WTC11 (cell line): ENCODE data around the gene RYR1. TPM values are rescaled to one million over a fixed set of nuclear protein-coding genes. Genes with fewer than 3 reads are reported as not detected.

Experiments used
- ATAC-seq: fragments of 200-7000 bp; cut with Tn5 transposase; 2 replicates; pipeline ENCODE4 v1.10.0; 2021; ENCODE audit warnings: mild to moderate bottlenecking, moderate library complexity
- CTCF ChIA-PET: fragments of 300-600 bp; sonication (Branson Sonifier 250); formaldehyde crosslinking; loops from one replicate; lab custom pipeline; 2021; ENCODE audit warnings: antibody characterized with exemption; lab: Charles Lee
- POLR2A ChIA-PET: fragments of 350-600 bp; sonication (Branson Sonifier 250); formaldehyde crosslinking; loops from one replicate; lab custom pipeline; 2021; ENCODE audit warnings: antibody characterized with exemption; lab: Charles Lee
- DNase-seq: peaks from one replicate; pipeline ENCODE4 v3.0.0; 2021; ENCODE audit warnings: low spot score
- H3K27ac Mint-ChIP-seq: 2 replicates; pipeline ENCODE4 v1.8.0; 2021; ENCODE audit warnings: mixed read lengths
- H3K27me3 Mint-ChIP-seq: 2 replicates; pipeline ENCODE4 v1.8.0; 2021; ENCODE audit warnings: low read depth, mild to moderate bottlenecking, moderate library complexity, mixed read lengths
- H3K36me3 Mint-ChIP-seq: 2 replicates; pipeline ENCODE4 v1.8.0; 2021; ENCODE audit warnings: mixed read lengths
- H3K4me1 Mint-ChIP-seq: 2 replicates; pipeline ENCODE4 v1.8.0; 2022; ENCODE audit warnings: mixed read lengths
- H3K4me3 Mint-ChIP-seq: 2 replicates; pipeline ENCODE4 v1.8.0; 2021; ENCODE audit warnings: mild to moderate bottlenecking, moderate library complexity, mixed read lengths
- H3K9me3 Mint-ChIP-seq: 2 replicates; pipeline ENCODE4 v1.8.0; 2021; ENCODE audit warnings: mixed read lengths
- CREM ChIP-seq: sonication (generic); formaldehyde crosslinking; IDR thresholded peaks from 2 replicates; pipeline ENCODE4 v1.8.1; 2022; ENCODE audit warnings: mild to moderate bottlenecking, missing genetic modification reagents, moderate library complexity
- ELF4 ChIP-seq: sonication (generic); formaldehyde crosslinking; IDR thresholded peaks from 2 replicates; pipeline ENCODE4 v1.8.1; 2022; ENCODE audit warnings: low read depth, mild to moderate bottlenecking, moderate library complexity, missing genetic modification reagents
- ESRRA ChIP-seq: sonication (generic); formaldehyde crosslinking; IDR thresholded peaks from 2 replicates; pipeline ENCODE4 v1.8.1; 2022; ENCODE audit warnings: mild to moderate bottlenecking, missing genetic modification reagents, borderline replicate concordance
- GABPB1 ChIP-seq: sonication (generic); formaldehyde crosslinking; IDR thresholded peaks from 2 replicates; pipeline ENCODE4 v1.8.1; 2023; ENCODE audit warnings: mild to moderate bottlenecking, missing genetic modification reagents
- MXD4 ChIP-seq: fragments of 250-450 bp; sonication (Bioruptor Pico); IDR thresholded peaks from 2 replicates; pipeline ENCODE4 v1.8.0; 2021; ENCODE audit warnings: mild to moderate bottlenecking, moderate library complexity, borderline replicate concordance
- NR2C2 ChIP-seq: sonication (generic); formaldehyde crosslinking; IDR thresholded peaks from 2 replicates; pipeline ENCODE4 v1.8.0; 2022; ENCODE audit warnings: mild to moderate bottlenecking, missing genetic modification reagents
- PRDM15 ChIP-seq: sonication (generic); formaldehyde crosslinking; IDR thresholded peaks from 2 replicates; pipeline ENCODE4 v1.8.0; 2022; ENCODE audit warnings: missing genetic modification reagents
- PREB ChIP-seq: sonication (generic); formaldehyde crosslinking; IDR thresholded peaks from 2 replicates; pipeline ENCODE4 v1.8.1; 2022; ENCODE audit warnings: mild to moderate bottlenecking, missing genetic modification reagents, moderate library complexity, borderline replicate concordance
- PRRX2 ChIP-seq: fragments of 250-450 bp; sonication (Bioruptor Pico); IDR thresholded peaks from 2 replicates; pipeline ENCODE4 v1.8.0; 2021; ENCODE audit warnings: mild to moderate bottlenecking
- RELA ChIP-seq: sonication (generic); formaldehyde crosslinking; IDR thresholded peaks from 2 replicates; pipeline ENCODE4 v1.8.1; 2022; ENCODE audit warnings: missing genetic modification reagents, mild to moderate bottlenecking, borderline replicate concordance
- RORB ChIP-seq: fragments of 250-450 bp; sonication (Bioruptor Pico); IDR thresholded peaks from 2 replicates; pipeline ENCODE4 v1.9.0; 2021; ENCODE audit warnings: mild to moderate bottlenecking
- SMAD4 ChIP-seq: sonication (generic); formaldehyde crosslinking; IDR thresholded peaks from 2 replicates; pipeline ENCODE4 v1.8.0; 2022; ENCODE audit warnings: mild to moderate bottlenecking, missing genetic modification reagents
- STAT6 ChIP-seq: sonication (generic); formaldehyde crosslinking; conservative IDR thresholded peaks from 2 replicates; pipeline ENCODE4 v1.8.1; 2023; ENCODE audit warnings: mild to moderate bottlenecking, low read depth, missing genetic modification reagents, moderate library complexity
- ZBTB43 ChIP-seq: sonication (generic); formaldehyde crosslinking; IDR thresholded peaks from 2 replicates; pipeline ENCODE4 v1.8.1; 2023; ENCODE audit warnings: mild to moderate bottlenecking, missing genetic modification reagents
- ZSCAN18 ChIP-seq: fragments of 250-450 bp; sonication (Bioruptor Pico); IDR thresholded peaks from 2 replicates; pipeline ENCODE4 v2.1.2; 2022; ENCODE audit warnings: mild to moderate bottlenecking, moderate library complexity
- total RNA-seq: library from RNA; stranded (reverse); gene quantifications from 3 replicates; pipeline ENCODE4 v1.2.3, GENCODE V29; 2021
- TF ChIP-seq, protein P1 (sequence below): sonication (generic); formaldehyde crosslinking; IDR thresholded peaks from 2 replicates; pipeline ENCODE4 v1.8.0; 2022; ENCODE audit warnings: mild to moderate bottlenecking, missing genetic modification reagents
- TF ChIP-seq, protein P2 (sequence below): sonication (generic); formaldehyde crosslinking; conservative IDR thresholded peaks from 2 replicates; pipeline ENCODE4 v1.8.1; 2022; ENCODE audit warnings: mild to moderate bottlenecking, missing genetic modification reagents
- TF ChIP-seq, protein P3 (sequence below): fragments of 250-450 bp; sonication (Bioruptor Pico); conservative IDR thresholded peaks from 2 replicates; pipeline ENCODE4 v1.9.0; 2021; ENCODE audit warnings: mild to moderate bottlenecking

Gene RYR1
- total RNA-seq, 1 experiment from 2014 or later = 24.2 TPM

GRCh38 chr19:38499532-38499931 lies 66.0 kb downstream of the RYR1 start:
- TF ChIP-seq RORB (CRISPR knock-in tag) (no peak), ZSCAN18 (CRISPR knock-in tag) (no peak), ESRRA (no peak), CREM (CRISPR knock-in tag) (no peak)
- TF ChIP-seq, protein P1, sequence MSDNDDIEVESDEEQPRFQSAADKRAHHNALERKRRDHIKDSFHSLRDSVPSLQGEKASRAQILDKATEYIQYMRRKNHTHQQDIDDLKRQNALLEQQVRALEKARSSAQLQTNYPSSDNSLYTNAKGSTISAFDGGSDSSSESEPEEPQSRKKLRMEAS (CRISPR knock-in tag) = no peak
- TF ChIP-seq, all 79 proteins: peak for 0
- Mint-ChIP-seq H3K36me3 (peaks cover 65% of the 10 kb centered on the region), H3K4me3 (no peak overlapping the region), H3K27ac (no peak overlapping the region), H3K4me1 (peaks cover 6% of the 10 kb centered on the region), H3K9me3 (no peaks in the 10 kb centered on the region; the same call in none of the 2 replicates), H3K27me3 (no peaks in the 10 kb centered on the region)
- DNase-seq (no peak), ATAC-seq (no peak)
- ChIA-PET POLR2A (no interaction called here), CTCF (no interaction called here)

GRCh38 chr19:38500450-38500849 lies 67.0 kb downstream of the RYR1 start:
- H3K27me3 Mint-ChIP-seq = no peaks in the 10 kb centered on the region
- no peak for DNase-seq
- POLR2A ChIA-PET = no interaction called here
- no peak for TF ChIP-seq PRDM15 (CRISPR knock-in tag)
- TF ChIP-seq MXD4 (CRISPR knock-in tag) = no peak
- TF ChIP-seq PRRX2 (CRISPR knock-in tag) = no peak
- TF ChIP-seq NR2C2 (CRISPR knock-in tag) = no peak
- no peak for TF ChIP-seq PREB (CRISPR knock-in tag)
- TF ChIP-seq, all 79 proteins: peak for 0
- ATAC-seq = no peak
- H3K36me3 Mint-ChIP-seq = peaks cover 62% of the 10 kb centered on the region
- no peak overlapping the region for H3K4me3 Mint-ChIP-seq
- H3K9me3 Mint-ChIP-seq = no peaks in the 10 kb centered on the region; the same call in none of the 2 replicates
- CTCF ChIA-PET = no interaction called here
- H3K27ac Mint-ChIP-seq = no peak overlapping the region
- H3K4me1 Mint-ChIP-seq = peaks cover 4% of the 10 kb centered on the region

DNA sequence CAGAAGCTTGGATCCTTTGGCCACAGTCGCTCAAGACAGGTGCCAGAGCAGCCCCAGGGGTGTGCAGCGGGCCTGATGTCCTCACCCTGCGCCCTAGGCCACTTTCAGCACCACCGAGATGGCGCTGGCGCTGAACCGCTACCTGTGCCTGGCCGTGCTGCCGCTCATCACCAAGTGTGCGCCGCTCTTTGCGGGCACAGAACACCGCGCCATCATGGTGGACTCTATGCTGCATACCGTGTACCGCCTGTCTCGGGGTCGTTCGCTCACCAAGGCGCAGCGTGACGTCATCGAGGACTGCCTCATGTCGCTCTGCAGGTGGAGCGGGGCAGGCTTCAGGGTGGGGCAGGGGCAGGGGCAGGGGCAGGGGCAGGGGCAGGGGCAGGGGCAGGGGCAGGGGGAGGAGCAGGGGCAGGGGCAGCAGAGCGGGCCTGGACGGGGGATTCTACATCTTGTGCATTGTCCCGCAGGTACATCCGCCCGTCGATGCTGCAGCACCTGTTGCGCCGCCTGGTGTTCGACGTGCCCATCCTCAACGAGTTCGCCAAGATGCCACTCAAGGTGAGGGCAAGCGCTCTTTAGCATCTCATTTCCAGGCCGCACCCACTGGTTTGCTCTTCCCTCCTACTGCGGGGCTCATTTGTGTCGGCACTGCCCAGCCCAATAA lies 69.1 kb downstream of the RYR1 start:
- H3K9me3 Mint-ChIP-seq = no peaks in the 10 kb centered on the region; the same call in none of the 2 replicates
- POLR2A ChIA-PET = no interaction called here
- H3K27me3 Mint-ChIP-seq = no peaks in the 10 kb centered on the region
- no peak overlapping the region for H3K4me3 Mint-ChIP-seq
- CTCF ChIA-PET = no interaction called here
- DNase-seq (no peak), ATAC-seq (no peak)
- peaks cover 10% of the 10 kb centered on the region for H3K4me1 Mint-ChIP-seq
- no peak overlapping the region for H3K27ac Mint-ChIP-seq
- H3K36me3 Mint-ChIP-seq = peaks cover 57% of the 10 kb centered on the region
- no peak for TF ChIP-seq SMAD4
- TF ChIP-seq STAT6 (CRISPR knock-in tag) = no peak
- no peak for TF ChIP-seq RELA
- no peak for TF ChIP-seq ZBTB43
- TF ChIP-seq, protein P2, sequence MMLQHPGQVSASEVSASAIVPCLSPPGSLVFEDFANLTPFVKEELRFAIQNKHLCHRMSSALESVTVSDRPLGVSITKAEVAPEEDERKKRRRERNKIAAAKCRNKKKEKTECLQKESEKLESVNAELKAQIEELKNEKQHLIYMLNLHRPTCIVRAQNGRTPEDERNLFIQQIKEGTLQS (CRISPR knock-in tag) = no peak
- TF ChIP-seq ELF4 (CRISPR knock-in tag) = no peak
- no peak for TF ChIP-seq GABPB1
- TF ChIP-seq, protein P3, sequence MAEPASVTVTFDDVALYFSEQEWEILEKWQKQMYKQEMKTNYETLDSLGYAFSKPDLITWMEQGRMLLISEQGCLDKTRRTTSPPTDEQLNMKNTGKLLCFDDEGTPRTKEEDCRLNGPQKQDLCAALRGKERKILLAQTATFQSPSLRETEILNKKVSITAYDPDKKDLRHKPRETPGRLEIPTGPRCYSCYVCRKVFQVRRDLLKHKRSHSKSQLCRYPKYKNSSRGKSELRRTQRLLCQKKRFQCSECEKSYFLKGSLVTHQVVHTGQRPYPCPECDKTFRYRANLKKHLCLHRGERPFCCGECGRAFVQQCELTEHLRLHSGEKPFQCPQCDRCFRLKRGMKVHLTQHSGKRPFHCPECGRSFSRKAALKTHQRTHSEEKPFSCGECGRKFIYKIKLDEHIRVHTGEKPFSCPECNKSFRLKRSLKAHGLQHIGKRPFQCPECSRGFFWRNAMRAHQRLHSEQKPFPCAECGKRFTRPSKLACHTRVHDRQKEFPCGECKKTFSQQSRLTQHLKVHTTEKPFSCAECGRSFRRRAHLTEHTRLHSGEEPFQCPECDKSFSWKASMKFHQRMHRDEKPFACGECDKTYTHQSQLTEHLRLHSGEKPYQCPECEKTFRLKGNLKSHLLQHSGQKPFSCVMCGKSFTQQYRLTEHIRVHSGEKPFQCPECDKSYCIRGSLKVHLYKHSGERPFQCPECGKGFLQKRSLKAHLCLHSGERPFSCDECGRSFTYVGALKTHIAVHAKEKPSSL (CRISPR knock-in tag) = no peak
